Stimulated activated CD4-positive, alpha-beta T cell treated with anti-CD3 and anti-CD28 coated beads, Interleukin-15, amount 100 ng/mL, for 48 hours (primary cell): ENCODE data around the gene LEFTY2.
"Not testable (repeated sequence)": the region's sequence is repeated elsewhere in the genome, so short reads cannot be mapped to it uniquely, and the experiment has no call there.

Experiments used
- DNase-seq, 2 donors: peaks; one replicate each; pipeline ENCODE4 v3.0.0-alpha.2; 2020; ENCODE audit warnings: low read depth in 2 of 2

The LEFTY2 gene, protein sequence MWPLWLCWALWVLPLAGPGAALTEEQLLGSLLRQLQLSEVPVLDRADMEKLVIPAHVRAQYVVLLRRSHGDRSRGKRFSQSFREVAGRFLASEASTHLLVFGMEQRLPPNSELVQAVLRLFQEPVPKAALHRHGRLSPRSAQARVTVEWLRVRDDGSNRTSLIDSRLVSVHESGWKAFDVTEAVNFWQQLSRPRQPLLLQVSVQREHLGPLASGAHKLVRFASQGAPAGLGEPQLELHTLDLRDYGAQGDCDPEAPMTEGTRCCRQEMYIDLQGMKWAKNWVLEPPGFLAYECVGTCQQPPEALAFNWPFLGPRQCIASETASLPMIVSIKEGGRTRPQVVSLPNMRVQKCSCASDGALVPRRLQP

GRCh38 chr1:225941187-225941941 lies at the start of gene LEFTY2:
LEFTY2 (minus strand) TSS chr1:225941220; CDS start chr1:225941140, 80 bp downstream.
- DNase-seq, result no peak

DNA sequence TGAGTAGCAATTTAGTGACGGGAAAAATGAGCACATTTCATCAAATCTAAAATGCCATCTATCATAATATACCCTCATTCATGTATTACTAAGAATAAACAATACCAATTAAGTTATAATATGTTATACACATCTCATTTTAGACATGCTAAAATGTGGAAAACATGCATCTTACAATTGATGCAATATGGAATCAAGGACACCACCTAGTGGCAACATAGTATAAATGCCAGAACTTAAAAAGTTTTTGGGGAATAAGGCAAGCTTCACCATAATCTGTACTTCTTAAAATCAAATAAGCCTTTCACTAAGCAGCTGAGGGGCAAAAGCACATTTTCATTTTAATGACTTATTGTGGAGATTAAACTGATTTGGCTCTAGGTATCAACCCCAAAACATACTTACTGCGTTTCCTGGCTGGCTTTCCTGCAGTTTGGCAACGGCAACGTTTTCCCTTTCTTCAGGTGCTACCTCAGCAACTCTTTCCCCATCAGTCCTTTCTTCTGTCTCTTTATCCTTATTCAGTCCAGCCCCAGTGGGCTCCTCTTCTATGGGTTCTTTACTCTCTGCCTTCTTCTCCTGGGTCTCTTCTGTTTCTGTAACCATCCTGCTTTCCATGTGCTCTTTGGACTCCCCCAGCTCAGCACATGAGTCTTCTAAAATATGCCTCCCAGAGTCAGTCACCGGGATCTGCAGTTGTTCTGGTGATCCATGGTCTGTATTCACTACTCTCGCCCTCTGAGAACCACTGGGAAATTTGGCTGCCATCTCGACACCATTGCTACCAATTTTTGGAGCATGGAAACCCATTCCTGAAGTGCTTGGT lies 46.7 kb upstream of the LEFTY2 start:
- no peak for DNase-seq

GRCh38 chr1:225981714-225982113 lies 40.7 kb upstream of the LEFTY2 start:
- no peak for DNase-seq

GRCh38 chr1:225980005-225980836 lies 39.2 kb upstream of the LEFTY2 start:
- no peak for DNase-seq

DNA sequence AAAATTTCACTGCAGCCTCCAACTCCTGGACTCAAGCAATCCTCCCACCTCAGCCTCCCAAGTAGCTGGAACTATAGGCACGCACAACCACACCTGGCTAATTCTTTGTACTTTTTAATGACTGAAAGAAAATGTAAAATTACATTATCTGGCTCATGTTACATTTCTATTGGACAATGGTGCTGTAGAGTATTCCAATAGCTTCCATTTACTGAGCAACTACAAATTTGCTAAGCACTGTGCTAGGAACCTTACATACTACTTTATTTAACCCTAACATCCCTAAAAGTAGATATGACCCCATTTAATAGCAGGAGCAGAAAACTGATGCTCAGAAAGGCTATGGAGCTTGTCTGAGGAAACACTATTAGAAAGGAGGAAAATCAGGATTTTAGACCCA lies 38.4 kb upstream of the LEFTY2 start:
- DNase-seq, result no peak

DNA sequence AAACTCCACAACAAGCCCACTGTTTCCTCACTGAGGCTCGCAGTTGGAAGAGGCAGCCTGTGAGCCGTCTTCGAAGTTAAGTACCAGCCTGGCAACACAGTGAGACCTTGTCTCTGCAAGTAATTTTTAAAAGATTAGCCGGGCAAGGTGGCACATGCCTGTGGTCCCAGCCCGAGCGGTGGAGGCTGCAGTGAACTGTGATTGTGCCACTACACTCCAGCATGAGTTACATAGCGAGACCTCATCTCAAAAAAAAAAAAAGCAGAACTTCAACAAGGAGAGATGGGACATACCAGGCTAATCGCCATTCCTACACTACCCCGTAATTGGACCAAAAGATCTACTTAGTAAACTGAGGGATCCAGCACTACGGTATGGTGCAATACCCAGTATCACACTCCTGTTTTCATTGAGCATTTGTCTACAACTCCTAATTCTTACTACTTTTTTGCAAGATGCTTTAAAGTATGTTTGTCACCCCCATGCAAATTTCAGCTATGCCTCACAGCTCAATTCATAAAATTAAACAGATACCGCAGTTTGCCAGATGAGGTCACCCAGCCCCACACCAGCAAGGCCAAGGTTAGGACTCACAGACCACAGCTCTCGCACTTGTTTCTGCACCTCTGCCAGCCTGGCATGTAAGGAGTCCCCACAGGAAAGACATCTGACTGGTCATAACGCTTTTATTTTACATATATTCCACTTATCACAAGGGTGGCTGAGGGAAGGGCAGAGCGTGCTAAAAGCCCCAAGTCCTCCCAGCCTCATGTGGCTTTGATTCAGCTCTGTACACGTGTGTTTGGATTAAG lies 37.1 kb upstream of the LEFTY2 start:
- no peak for DNase-seq

DNA sequence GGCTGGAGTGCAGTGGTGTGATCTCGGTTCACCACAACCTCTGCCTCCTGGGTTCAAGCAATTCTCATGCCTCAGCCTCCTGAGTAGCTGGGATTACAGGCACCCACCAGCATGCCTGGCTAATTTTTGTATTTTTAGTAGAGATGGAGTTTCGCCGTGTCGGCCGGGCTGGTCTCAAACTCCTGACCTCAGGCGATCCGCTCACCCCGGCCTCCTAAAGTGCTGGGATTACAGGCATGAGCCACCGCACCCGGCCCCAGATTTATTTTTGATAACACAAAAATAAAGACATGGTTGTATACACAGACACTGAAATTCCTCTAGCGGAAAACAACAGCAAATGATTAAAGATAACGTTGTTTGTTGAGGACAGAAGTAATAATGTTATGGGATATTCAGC lies 34.1 kb upstream of the LEFTY2 start:
- DNase-seq, result not testable (repeated sequence)

GRCh38 chr1:225974454-225974853 lies 33.4 kb upstream of the LEFTY2 start:
- DNase-seq, result no peak

DNA sequence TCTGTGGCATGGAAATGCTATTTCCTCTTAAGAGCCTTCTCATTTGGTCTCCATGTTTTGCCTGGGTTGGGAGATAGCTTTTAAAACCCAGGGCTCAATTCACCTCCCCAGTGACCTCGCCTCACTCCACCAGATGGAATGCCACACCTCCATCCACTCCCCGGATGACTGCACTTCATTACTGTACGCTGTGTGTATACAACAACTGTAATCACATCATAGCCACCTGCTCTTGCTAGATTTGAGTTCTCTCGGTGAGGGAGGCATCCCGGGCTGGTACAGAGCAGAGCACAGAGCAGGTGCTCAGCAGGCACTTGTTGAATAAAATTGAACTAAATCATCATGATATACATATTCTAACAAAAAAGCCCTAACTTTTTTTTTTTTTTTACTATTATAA lies 32.1 kb upstream of the LEFTY2 start:
- no peak for DNase-seq

DNA sequence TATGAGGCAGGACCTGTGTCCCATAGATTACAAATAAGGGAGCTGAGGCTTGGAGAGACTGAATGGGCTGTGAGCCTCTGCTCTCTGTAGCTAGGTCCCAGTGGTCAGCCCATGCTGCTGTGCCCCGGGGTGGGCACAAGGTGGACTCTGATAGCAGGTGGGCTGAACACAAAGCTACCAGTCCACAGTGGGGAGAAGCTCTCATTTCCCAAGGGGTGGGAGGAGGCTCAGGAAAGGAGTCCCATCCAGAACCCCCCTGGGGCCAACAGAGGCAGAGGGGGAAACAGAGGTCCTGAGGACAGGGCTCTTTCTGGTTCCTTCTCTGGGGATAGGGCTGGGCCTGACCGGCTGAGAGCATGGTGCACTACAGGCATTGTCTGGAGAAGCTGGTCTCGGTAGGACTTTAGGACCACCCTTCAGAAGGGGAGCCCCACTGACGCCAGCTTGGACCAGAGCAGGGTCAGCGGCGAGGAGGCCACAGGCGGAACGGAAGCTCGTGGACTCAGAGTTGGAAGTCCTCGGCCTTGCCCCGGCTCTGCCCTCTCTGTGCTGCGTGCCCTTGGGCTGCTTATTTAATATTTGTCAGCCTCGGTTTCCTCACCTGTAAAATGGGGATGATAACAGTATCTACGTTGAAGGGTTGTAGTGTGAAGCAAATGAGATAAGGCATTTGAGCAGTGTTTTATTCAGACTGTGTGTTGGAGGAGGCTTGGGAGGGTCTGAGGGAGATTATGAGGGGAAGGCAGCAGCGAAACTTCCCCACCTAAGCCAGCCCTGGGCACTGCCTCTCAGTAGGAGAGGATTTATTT lies 31.5 kb upstream of the LEFTY2 start:
- no peak for DNase-seq

DNA sequence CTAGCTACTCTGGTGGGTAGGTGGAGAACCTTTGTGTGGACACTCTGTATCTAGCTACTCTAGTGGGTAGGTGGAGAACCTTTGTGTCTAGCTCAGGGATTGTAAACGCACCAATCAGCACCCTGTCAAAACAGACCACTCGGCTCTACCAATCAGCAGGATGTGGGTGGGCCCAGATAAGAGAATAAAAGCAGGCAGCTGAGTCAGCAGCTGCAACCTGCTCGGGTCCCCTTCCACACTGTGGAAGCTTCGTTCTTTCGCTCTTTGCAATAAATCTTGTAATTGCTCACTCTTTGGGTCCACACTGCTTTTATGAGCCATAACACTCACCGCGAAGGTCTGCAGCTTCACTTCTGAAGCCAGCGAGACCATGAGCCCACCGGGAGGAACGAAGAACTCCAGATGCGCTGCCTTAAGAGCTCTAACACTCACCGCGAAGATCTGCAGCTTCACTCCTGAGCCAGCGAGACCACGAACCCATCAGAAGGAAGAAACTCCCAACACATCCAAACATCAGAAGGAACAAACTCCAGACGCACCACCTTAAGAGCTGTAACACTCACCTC lies 29.7 kb upstream of the LEFTY2 start:
- not testable (repeated sequence) for DNase-seq

- DNase-seq, result not testable (repeated sequence)
These were observed 28.7 kb upstream of the LEFTY2 start for GRCh38 chr1:225969751-225970150.

DNA sequence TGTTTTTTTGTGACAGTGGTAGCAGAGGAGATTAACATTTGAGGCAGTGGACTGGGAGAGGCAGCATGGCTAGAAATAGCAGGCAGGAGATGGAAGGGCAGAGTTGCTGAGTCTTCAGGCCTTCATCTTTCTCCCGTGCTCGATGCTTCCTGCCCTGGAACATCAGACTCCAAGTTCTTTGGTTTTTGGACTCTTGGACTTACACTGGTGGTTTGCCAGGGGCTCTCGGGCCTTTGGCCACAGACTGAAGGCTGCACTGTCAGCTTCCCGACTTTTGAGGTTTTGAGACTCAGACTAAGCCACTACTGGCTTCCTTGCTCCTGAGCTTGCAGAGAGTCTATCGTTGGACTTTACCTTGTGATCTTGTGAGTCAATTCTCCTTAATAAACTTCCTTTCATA lies 24.2 kb upstream of the LEFTY2 start:
- no peak for DNase-seq

DNA sequence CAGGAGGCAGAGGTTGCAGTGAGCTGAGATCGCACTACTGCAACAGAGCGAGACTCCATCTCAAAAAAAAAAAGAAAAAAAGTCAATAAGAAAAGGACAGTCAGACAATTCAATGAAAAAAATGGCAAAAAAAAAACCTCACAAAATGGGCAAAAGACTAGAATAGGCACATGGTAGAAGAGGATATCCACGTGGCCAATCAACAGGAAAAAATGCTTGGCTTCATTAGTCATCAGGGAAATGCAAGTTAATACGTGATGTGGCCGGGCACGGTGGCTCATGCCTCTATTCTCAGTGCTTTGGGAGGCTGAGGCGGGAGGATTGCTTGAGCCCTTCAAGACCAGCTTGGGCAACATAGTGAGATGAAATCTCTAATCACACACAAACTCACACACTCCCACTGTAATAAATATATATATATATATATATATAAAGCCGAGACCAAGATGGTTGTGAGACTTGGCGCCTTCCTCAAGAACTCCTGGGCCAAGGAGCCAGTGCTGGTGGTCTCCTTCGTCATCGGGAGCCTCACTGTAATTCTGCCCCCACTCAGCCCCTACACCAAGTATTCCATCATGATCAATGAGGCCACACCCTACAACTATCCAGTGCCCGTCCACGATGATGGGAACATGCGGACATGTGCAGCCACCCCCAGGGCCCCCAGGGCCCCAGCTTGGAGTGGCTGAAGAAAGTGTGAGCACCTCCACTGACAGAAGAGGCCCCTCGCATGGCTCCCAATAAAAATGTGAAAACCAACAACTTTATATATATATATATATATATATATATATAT lies 22.9 kb upstream of the LEFTY2 start:
- no peak for DNase-seq

GRCh38 chr1:225962440-225962975 lies 21.5 kb upstream of the LEFTY2 start:
- DNase-seq, result peak; percentile 20 to 57

- no peak for DNase-seq
These were observed 20.8 kb upstream of the LEFTY2 start for GRCh38 chr1:225961659-225962439.

- DNase-seq, result no peak
These were observed 17.0 kb upstream of the LEFTY2 start for GRCh38 chr1:225958041-225958440.
